HG03521 (cell line): ENCODE data around the gene TRPV5.

Experiments used
- ATAC-seq: cut with Tn5 transposase; IDR thresholded peaks from one replicate; pipeline ENCODE4 v1.9.1; 2021; ENCODE audit warnings: mild to moderate bottlenecking, moderate library complexity; ENCODE audit not compliant: unreplicated experiment

TRPV5 gene

DNA sequence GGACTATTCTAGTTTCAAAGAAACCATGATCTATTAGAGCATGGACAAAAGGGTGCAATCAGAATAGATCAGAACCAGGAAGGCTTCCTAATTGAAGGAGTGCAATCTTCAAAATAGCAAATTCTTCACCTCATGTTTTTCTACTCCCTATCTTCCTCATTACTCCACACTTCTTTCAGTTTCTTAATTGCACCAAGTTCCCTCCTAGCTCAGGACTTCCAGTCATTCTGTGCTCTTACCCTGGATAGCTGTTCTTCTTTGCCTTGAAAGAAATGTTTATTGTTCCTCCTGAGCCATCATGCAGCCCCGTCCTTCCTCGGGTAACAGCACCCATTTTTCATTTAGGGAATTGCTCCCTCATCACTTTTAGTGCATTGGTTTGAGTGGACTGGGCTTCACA is 23.1 kb downstream of the TRPV5 start:
- no peak for ATAC-seq

DNA sequence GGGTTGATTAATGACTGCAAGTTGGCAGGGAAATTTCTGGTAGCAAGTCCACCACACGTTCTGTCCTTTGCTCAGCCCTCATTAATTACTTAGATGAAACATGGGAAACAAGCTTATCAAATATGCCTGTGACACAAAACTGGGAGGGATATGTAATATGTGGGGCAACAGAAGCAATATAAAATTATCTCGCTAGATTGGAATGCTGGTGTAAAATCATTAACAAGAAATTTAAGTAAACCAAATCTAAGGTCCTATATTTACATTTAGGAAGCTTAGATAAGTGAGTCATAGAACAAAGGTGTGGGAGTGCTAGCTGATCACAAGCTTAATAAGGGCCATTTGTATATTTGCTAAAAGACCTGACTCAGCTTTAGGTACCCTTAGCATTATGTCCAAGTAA is 23.5 kb downstream of the TRPV5 start:
- ATAC-seq = no peak

GRCh38 chr7:142908921-142909890 is 24.3 kb downstream of the TRPV5 start:
- ATAC-seq = no peak

- ATAC-seq = no peak
These were observed 25.3 kb downstream of the TRPV5 start for GRCh38 chr7:142908290-142908689.

DNA sequence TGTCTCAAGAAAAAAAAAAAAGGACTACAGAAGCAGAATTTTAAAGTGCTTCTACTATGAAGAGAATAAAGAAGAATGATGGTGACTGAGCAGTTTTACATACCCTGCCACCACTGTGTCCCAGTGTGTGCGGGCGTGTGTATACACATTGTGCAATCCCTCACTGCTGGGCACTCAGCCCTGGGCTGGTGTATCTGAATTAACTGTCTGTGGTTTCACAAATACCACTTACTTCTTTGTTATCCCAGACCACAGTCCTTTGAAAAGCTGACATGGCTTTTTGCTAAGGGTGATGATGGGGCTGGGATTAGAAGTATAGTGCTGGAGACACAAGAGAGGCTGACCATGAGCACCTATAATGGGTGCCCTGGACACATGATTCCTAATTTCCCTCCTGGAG is 26.9 kb downstream of the TRPV5 start:
- no peak for ATAC-seq

DNA sequence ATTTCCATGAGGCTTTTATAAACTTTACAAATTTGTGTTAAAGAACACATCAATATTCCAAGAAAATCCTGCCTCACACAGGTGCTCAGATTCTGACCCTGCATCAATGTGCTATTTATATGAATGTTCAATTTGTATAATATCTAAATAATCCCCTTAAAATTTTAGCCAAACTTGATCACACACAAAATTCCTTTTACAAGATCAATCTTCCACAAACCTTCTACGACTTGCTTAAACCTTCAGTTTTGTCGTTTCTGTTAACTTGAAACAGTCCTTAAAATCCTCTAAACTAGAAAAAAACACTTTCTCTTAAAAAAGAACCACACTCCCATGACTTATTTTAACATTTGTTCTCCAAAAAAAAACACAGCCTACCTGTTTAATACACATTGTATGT is 27.8 kb downstream of the TRPV5 start:
- ATAC-seq = no peak

DNA sequence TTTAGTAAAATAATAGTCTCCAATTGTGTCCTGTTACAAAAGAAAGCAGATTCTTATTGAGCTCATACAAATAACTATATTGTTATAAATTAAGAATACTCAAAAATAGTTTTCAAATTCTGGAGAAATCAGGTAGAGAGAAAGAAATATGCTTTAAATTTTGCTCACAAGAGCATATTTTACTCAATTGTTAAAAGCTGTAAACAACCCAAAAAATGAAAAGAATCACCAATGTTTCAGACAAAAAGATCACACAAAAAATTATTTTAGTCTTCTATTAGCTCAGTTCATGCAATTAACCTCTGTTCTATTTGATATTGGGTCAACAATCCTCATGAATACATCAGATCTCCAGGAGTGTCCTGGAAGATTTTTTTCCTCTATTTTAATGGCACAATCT is 29.4 kb downstream of the TRPV5 start:
- ATAC-seq = no peak

DNA sequence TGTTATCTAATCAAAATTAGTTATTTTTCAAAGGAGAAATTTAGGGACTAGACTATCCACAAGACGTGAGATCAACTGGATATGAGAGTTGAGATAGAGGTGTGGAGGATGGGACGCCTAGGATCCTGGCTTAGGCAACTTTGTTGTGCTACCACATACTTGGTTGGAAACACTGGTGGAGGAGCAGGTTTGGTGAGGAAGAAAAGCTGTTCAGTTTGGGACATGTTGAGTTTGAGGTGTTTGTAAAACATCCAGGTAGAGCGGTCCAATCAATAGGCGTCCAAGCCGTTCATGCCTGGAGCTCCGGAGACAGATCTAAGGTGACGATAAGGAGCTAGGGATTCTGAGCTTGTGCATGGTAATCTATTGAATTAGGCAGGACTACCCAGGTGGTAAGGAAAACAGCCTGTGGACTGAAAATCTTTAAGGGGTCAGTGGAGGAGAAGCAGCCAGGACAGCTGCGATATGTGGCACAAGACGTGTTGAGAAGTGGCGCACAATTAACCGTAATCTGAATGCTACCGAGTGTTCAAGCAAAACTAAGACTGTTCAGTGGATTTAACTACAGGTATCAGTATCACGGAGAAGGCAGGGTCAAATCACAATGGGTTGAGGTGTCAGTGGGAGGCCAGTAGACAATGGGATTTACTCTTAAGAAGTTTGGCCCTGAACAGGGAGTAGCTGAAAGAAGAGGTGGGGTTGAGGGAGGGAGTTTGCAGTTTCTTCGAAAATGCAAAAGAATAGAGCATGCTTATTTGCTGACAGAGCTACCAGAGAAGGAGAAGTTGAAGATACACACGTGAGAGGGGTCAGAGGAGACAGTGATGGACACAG is 31.9 kb downstream of the TRPV5 start:
- no peak for ATAC-seq

DNA sequence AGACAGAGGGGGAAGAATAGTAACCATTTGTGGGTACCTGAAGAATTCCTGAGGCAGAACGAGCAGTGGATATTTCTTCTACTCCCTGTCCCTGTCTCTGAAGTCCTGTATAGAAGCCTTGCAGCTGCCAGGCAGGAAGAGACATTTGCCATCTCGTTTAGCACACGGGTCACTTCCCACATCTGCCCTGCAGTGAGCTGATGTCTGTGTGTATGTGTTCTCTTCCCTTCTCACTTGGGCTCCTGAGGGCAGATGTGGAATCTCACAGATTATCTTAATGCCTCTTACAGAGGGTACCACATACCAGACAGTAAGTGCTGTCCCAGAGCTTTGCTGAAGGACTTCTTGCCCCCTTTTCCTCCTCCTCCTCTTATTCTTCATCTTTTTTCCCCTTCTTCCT is 33.9 kb downstream of the TRPV5 start:
- ATAC-seq = no peak

DNA sequence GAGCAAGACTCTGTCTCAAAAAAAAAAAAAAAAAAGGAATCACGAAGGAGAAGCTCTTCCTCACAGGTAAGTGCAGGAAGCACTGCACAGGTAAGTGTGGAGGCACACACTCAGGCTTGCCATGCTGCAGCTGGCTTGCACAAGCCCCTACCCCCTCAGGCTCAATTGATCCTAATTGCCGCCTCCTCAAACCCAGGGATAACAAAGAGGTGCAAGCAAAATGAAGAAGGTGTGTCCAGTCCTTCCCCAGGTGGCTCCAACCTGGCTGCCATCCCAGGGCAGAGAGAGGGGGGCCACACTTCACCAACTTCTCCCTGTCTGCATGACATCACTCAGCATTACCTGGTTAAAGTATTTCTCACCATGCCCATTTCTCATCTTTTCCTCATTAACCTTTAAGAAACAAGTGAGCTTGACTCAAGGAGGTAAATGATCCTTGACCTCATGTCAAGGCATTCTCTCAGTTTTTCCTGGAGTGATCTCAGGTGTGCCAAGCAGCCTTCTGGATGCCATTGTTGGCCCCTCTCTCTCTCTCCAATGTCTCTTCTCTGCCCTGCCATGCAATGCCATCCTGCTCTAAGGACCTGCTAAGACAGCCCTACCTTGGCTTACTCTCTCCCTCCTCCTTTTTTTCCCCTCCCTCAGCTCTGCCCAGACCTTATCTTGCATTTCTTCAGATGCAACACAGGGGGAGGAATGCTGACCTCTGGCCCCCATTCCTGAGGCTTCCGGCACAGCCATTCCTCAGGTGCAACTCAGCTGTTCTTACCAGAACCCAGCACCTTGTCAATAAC is 35.0 kb downstream of the TRPV5 start:
- ATAC-seq = no peak

DNA sequence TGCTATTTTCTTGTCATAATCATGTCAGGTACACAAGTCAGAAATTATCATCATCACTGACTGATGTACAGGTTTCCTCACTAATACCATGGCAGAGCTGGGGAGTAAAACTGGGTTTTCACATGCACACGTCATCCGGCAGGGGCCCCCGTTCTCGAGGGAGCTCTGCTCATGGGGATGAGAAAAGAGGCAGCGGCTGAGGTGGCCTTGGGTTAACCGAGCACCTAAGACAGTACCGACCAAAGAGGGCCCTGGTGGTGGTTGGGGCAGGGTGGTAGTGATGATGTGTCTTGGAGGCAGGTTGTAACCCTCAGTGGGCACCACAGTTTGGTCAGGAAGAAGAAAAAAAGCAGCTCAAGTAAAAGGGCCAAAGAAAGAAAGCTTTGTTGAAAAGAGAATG is 35.9 kb downstream of the TRPV5 start:
- ATAC-seq = no peak

- no peak for ATAC-seq
These were observed 36.7 kb downstream of the TRPV5 start for GRCh38 chr7:142896741-142897379.

DNA sequence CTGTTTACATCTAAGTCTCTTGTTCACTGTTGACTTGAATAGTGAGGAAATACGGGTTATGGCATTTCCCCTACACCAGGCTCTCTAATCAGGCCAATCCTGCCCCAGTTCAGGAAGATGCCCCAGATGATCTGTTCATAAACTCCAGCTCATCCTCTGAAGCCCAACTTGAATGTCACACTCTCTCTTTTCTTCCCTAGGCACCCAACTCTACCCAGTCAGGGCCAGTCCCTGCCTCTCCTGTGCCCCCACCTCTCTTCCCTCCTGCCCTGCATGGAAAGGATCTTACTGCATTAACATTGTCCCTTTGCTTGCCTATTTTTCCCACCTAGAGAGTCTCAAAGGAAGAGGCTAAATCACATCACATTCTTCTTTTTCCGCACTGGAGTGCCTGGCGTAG is 37.4 kb downstream of the TRPV5 start:
- ATAC-seq = no peak

GRCh38 chr7:142894985-142895593 is 38.5 kb downstream of the TRPV5 start:
- ATAC-seq = no peak

GRCh38 chr7:142894112-142894984 is 39.2 kb downstream of the TRPV5 start:
- ATAC-seq = no peak

GRCh38 chr7:142892951-142893350 is 40.6 kb downstream of the TRPV5 start:
- ATAC-seq = no peak

DNA sequence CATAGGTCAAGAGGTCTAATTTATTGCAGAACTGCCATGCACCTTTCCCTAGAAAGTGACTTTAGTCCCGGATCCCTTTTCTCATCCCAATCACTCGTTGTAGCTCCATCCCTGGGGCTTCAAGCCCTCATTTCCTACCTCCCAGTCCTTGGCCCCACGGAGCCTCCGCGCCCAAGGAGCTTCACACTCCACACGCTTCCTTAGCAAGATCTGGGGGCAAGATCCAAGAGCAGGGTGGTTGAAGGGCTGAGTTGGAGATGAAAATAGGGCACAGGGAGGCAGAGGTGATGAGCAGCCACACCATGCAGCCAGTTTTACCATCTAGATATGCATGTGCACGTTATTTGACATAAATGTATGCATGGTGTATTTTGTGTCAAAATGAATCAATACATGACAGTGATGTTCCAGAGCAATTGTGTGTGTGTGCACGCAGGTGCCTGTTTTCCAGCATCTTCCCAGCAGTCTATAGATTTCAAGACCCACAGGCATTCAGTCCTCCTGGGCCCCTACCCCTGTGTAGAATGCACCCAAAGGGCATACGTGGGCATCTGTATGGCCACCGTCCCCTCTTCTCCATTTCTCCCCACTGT is 42.0 kb downstream of the TRPV5 start:
- ATAC-seq = no peak

GRCh38 chr7:142890874-142891485 is 42.6 kb downstream of the TRPV5 start:
- ATAC-seq = no peak
